Smooth muscle cell (in vitro differentiated cells): ENCODE results near the gene MEX3A. TPM values are rescaled to one million over a fixed set of nuclear protein-coding genes. Genes with fewer than 3 reads are reported as not detected.

Experiments used
- DNase-seq: peaks from one replicate; lab custom pipeline; 2025; ENCODE audit not compliant: unreplicated experiment; lab: John Stamatoyannopoulos, UW
- H2AFZ ChIP-seq: fragments of 200-600 bp; sonication (generic); 2 replicates; pipeline ENCODE4 v1.6.0; 2016; ENCODE audit warnings: antibody characterized with exemption, low read depth, mild to moderate bottlenecking
- H3F3A ChIP-seq: fragments of 200-600 bp; sonication (generic); 2 replicates; pipeline ENCODE4 v1.6.0; 2017; ENCODE audit warnings: antibody characterized with exemption, low read depth
- H3K27ac ChIP-seq: fragments of 200-600 bp; sonication (generic); 2 replicates; pipeline ENCODE4 v1.5.1; 2016; ENCODE audit warnings: low read depth, mild to moderate bottlenecking
- H3K27me3 ChIP-seq: fragments of 200-600 bp; sonication (generic); 2 replicates; pipeline ENCODE4 v1.6.1; 2016; ENCODE audit warnings: low read depth, mild to moderate bottlenecking
- H3K36me3 ChIP-seq: fragments of 200-600 bp; sonication (generic); 2 replicates; pipeline ENCODE4 v1.5.1; 2016; ENCODE audit warnings: low read depth
- H3K4me1 ChIP-seq: fragments of 200-600 bp; sonication (generic); 2 replicates; pipeline ENCODE4 v1.5.1; 2016; ENCODE audit warnings: low read depth
- H3K4me2 ChIP-seq: fragments of 200-600 bp; sonication (generic); 2 replicates; pipeline ENCODE4 v1.6.0; 2016; ENCODE audit warnings: mild to moderate bottlenecking
- H3K4me3 ChIP-seq: fragments of 200-600 bp; sonication (generic); 2 replicates; pipeline ENCODE4 v1.5.1; 2016; ENCODE audit warnings: mild to moderate bottlenecking
- H3K79me2 ChIP-seq: fragments of 200-600 bp; sonication (generic); 2 replicates; pipeline ENCODE4 v1.6.0; 2016; ENCODE audit warnings: low read depth, mild to moderate bottlenecking
- H3K9ac ChIP-seq: fragments of 200-600 bp; sonication (generic); 2 replicates; pipeline ENCODE4 v1.6.0; 2016; ENCODE audit warnings: low read depth
- H3K9me3 ChIP-seq: fragments of 200-600 bp; sonication (generic); replicated peaks from 2 replicates; pipeline ENCODE4 v1.5.1; 2016; ENCODE audit warnings: low read depth
- H4K20me1 ChIP-seq: fragments of 200-600 bp; sonication (generic); 2 replicates; pipeline ENCODE4 v1.6.0; 2016; ENCODE audit warnings: low read depth
- WGBS: methylation state at CpG from one replicate; pipeline ENCODE4 v1.1.7; 2016; ENCODE audit warnings: low lambda C conversion rate; 5-methylcytosine and 5-hydroxymethylcytosine counted together
- polyA plus RNA-seq: library from polyadenylated mRNA; unstranded; fragments of >200 nt; fragmentation: Nextera tagmentation; extraction: Ambion mirVana; gene quantifications from 2 replicates; pipeline ENCODE4 v1.2.1, GENCODE V29; 2016
- total RNA-seq: library from RNA; depleted of rRNA; stranded (reverse); fragments of >200 nt; gene quantifications from 2 replicates; pipeline ENCODE4 v1.2.3, GENCODE V29; 2014
- TF ChIP-seq, protein P1 (sequence below): fragments of 200-600 bp; sonication (generic); IDR thresholded peaks from 2 replicates; pipeline ENCODE4 v1.5.1; 2017; ENCODE audit warnings: borderline replicate concordance, mild to moderate bottlenecking, antibody characterized with exemption; ENCODE audit not compliant: insufficient read depth, poor library complexity, severe bottlenecking

MEX3A gene
- total and polyA plus RNA-seq, 2 experiments from 2014 or later: 10.5 to 13.8 TPM

DNA sequence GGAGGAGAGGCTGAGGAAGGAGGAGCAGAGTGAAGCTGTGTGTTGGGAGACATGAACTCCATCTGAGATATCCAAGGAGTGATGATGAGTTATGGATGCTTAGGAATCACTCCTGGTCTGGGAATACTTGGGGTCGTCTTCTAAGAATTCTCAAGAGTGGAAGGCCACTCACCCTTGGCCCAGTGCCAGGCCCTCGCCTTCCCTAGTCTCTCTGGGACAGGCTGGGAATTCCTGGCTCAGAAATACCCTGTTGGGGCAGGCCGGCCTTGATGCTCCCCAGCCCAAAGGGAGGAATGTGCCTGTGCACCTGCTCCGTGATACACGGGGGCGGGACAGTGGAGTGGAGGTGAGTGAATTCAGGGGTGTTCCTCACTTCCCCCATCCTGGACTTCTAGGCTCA, 19.6 kb upstream of the MEX3A start:
- peaks cover 35% of the 10 kb centered on the region for H3K79me2 ChIP-seq
- no peaks in the 10 kb centered on the region for H3K27me3 ChIP-seq
- WGBS: 75% methylated on average over 6 of the region's 6 CpGs
- peak overlapping the region; percentile 81 for H3K4me2 ChIP-seq
- H3K4me3 ChIP-seq: no peak overlapping the region
- TF ChIP-seq, protein P1, sequence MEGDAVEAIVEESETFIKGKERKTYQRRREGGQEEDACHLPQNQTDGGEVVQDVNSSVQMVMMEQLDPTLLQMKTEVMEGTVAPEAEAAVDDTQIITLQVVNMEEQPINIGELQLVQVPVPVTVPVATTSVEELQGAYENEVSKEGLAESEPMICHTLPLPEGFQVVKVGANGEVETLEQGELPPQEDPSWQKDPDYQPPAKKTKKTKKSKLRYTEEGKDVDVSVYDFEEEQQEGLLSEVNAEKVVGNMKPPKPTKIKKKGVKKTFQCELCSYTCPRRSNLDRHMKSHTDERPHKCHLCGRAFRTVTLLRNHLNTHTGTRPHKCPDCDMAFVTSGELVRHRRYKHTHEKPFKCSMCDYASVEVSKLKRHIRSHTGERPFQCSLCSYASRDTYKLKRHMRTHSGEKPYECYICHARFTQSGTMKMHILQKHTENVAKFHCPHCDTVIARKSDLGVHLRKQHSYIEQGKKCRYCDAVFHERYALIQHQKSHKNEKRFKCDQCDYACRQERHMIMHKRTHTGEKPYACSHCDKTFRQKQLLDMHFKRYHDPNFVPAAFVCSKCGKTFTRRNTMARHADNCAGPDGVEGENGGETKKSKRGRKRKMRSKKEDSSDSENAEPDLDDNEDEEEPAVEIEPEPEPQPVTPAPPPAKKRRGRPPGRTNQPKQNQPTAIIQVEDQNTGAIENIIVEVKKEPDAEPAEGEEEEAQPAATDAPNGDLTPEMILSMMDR: no peak
- H3F3A ChIP-seq: peaks cover 23% of the 10 kb centered on the region
- H4K20me1 ChIP-seq: no peaks in the 10 kb centered on the region
- peak overlapping the region; percentile 12 for H3K9ac ChIP-seq
- no peak overlapping the region for H2AFZ ChIP-seq
- DNase-seq: no peak
- H3K9me3 ChIP-seq: no peaks in the 10 kb centered on the region
- no peaks in the 10 kb centered on the region for H3K36me3 ChIP-seq
- peaks cover 49% of the 10 kb centered on the region for H3K4me1 ChIP-seq
- peak overlapping the region; percentile 99 for H3K27ac ChIP-seq

DNA sequence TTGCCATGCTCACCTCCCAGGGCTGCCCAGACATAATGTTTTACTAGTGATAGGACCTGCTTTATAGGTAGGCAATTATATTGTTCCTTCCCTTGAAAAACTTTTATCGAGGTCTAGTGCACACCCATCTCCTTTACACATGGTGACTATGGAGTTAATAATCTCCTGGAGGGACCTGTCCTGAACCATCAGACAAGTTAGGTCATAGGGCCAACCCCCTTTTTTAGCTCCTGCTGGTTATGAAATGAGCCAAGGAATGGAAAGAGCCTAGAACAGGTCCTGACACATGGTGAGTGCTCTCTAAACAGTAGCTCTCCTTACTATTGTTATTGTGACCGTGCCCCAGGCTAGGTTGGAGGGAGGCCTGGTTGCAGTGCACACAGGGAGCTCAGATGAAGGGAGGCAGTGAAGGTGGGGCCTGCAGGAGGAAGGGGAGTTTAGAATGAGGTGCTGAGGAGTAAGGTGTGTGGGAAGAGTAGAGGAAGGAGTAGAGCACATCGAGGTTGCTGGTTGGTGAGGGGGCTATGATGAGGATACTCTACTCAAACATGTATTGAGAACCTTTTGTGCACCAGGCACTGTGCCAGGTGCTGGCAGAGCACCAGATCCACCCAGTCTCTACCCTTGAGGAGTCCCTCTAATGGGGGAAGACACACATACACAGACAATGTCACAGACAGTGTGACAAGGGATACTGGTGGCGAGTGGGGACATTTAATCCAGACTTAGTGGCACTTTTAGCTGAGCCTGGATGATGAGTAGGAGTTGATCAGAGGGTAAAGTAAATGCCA, 18.1 kb upstream of the MEX3A start:
- H2AFZ ChIP-seq: no peak overlapping the region
- no peak for DNase-seq
- H3K9ac ChIP-seq: peak overlapping the region; percentile 18
- H3F3A ChIP-seq: peaks cover 27% of the 10 kb centered on the region
- H3K9me3 ChIP-seq: no peaks in the 10 kb centered on the region
- no peaks in the 10 kb centered on the region for H4K20me1 ChIP-seq
- 72% methylated on average over 4 of the region's 4 CpGs for WGBS
- H3K79me2 ChIP-seq: peaks cover 35% of the 10 kb centered on the region
- peaks cover 42% of the 10 kb centered on the region for H3K4me1 ChIP-seq
- H3K27me3 ChIP-seq: no peaks in the 10 kb centered on the region
- no peak overlapping the region for H3K4me3 ChIP-seq
- peak overlapping the region; percentile 75 for H3K27ac ChIP-seq
- no peaks in the 10 kb centered on the region for H3K36me3 ChIP-seq
- TF ChIP-seq, protein P1: no peak
- H3K4me2 ChIP-seq: no peak overlapping the region

DNA sequence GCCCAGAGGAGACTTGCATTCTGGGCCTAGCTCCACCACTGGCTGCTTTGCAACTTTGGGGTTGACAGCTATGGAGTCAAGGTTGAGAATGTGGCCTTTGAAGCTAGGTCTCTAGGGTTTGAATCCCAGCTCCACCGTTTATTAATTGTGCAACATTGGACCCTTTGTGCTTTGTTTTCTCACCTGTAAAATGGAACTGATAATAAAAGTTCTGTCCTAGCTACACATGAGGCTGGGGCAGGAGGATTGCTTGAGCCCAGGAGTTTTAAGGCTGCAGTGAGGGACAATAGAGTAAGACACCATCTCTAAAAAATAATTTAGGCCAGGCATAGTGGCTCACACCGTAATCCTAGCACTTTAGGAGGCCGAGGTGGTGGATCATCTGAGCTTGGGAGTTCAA, 17.0 kb upstream of the MEX3A start:
- Histone ChIP-seq H3K4me2 (no peak overlapping the region), H3K4me1 (peaks cover 31% of the 10 kb centered on the region), H4K20me1 (no peaks in the 10 kb centered on the region), H3K79me2 (peaks cover 34% of the 10 kb centered on the region), H3K27me3 (no peaks in the 10 kb centered on the region), H2AFZ (no peak overlapping the region), H3K9ac (no peak overlapping the region), H3K9me3 (no peaks in the 10 kb centered on the region), H3K36me3 (no peaks in the 10 kb centered on the region), H3K27ac (peak overlapping the region; percentile 96), H3F3A (peaks cover 17% of the 10 kb centered on the region), H3K4me3 (no peak overlapping the region)
- TF ChIP-seq, protein P1: no peak
- WGBS: 99% methylated on average over 3 of the region's 3 CpGs
- DNase-seq: no peak

DNA sequence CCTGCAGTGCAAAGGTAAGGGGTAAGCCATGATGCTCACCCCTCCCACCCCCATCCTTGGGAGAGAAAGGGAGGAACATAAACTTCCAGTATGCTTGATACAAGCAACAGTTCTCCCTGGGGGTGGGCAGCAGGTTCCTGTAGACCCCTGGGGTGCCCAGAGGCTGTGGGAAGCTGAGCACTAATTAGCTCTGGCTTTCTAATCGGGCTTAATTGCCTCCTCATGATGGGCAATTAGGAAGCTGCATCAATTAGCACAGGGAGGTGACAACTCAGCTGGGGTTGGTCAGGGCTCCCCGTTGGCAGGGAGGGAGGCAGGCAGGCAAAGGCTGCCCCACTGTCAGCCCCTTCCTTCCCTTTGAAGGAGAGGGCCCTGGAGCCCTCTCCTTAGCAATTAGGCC, 16.5 kb upstream of the MEX3A start:
- no peaks in the 10 kb centered on the region for H3K27me3 ChIP-seq
- TF ChIP-seq, protein P1: no peak
- H3K9ac ChIP-seq: no peak overlapping the region
- no peaks in the 10 kb centered on the region for H3K9me3 ChIP-seq
- WGBS: 85% methylated on average over 2 of the region's 2 CpGs
- no peak overlapping the region for H3K4me3 ChIP-seq
- H3K4me2 ChIP-seq: no peak overlapping the region
- H3K79me2 ChIP-seq: peaks cover 36% of the 10 kb centered on the region
- peaks cover 17% of the 10 kb centered on the region for H3F3A ChIP-seq
- H3K4me1 ChIP-seq: peaks cover 27% of the 10 kb centered on the region
- no peak for DNase-seq
- H3K27ac ChIP-seq: peak overlapping the region; percentile 96
- no peaks in the 10 kb centered on the region for H3K36me3 ChIP-seq
- H4K20me1 ChIP-seq: no peaks in the 10 kb centered on the region
- H2AFZ ChIP-seq: no peak overlapping the region
